DMS153 treated with DMSO at 0.1 percent for 48 hours (cell line): ENCODE data around the gene CCDC28B.

Experiments
- DNase-seq: peaks from one replicate; lab custom pipeline; 2025; ENCODE audit not compliant: unreplicated experiment; lab: John Stamatoyannopoulos, UW

The CCDC28B gene

DNA sequence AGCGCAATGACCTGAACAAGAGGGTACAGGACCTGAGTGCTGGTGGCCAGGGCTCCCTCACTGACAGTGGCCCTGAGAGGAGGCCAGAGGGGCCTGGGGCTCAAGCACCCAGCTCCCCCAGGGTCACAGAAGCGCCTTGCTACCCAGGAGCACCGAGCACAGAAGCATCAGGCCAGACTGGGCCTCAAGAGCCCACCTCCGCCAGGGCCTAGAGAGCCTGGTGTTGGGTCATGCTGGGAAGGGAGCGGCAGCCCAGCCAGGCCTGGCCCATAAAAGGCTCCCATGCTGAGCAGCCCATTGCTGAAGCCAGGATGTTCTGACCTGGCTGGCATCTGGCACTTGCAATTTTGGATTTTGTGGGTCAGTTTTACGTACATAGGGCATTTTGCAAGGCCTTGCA lies 5.4 kb upstream of the CCDC28B start:
- no peak for DNase-seq

DNA sequence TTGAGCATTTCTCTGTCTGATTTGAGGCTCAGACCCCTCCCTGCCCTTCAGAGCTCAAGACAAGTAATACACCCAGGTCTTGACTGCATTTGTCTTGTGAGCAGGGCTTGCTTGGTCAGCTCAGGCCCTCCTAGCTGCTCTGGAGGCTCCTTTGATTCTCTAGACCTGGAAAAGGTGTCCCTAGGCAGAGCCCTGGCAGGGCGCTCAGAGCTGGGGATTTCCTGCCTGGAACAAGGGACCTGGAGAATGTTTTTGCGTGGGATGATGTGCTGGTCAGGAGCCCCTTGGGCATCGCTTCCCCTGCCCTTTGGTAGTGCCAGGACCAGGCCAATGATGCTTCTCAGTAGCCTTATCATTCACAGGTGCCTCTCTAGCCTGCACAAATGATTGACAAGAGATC lies 4.9 kb upstream of the CCDC28B start:
- DNase-seq = no peak

DNA sequence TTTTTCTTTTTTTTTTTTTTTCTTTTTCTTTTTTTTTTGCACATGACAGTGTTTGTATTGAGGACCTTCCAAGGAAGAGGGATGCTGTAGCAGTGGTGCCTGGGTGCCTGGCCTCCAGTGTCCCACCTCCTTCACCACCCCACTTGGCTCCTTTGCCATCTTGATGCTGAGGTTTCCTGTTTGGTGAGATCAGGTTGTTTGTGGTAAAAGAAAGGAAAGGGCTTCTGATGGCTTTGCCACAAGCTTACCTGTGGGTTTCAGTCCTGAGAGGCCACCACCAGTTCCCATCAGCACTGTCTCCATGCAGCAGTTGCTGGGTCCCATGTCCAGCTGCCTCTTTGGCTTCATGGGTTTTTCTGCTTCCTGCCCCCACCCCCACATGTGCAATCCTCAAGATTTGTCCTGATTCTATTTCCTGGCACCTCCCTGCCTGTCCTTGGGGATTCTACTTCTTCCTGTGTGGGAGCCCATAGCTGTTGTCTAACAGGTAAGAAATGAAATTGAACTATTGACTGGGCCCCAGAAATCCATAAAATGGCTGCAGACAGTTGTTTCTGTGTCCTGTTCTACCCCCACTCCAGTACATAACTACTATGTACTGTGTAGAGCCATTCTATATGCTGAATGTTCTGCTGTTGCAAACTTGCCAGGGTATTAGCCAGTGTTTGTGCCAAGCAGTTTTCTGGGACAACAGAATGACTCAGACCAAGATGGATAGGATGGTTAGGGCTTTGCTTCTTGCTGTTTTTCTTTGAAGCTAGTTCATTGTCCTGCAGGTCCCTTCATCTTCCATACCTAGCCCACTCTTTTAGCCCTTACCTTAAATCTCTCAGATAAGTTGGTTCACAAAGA lies 4.2 kb upstream of the CCDC28B start:
- DNase-seq = no peak

DNA sequence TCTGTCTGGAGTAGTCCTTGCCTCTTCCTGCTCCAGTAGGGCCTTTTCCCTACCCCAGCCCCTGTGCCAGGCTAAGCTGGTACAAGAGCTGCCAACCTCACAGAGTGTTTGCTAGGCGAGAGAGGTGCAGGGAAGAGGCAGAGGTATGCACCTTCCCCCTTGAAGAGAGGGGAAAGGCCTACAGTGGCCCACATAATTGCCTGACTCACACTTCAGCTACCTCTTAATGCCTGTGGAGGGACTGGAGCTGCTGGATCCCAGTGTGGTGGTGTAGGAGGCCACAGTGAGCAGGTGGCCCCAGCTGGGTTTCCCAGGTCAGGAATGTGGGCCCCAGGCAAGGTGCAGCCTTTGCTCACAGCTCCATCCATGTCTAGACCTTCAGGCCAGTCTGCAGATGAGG lies 3.3 kb upstream of the CCDC28B start:
- DNase-seq = no peak

DNA sequence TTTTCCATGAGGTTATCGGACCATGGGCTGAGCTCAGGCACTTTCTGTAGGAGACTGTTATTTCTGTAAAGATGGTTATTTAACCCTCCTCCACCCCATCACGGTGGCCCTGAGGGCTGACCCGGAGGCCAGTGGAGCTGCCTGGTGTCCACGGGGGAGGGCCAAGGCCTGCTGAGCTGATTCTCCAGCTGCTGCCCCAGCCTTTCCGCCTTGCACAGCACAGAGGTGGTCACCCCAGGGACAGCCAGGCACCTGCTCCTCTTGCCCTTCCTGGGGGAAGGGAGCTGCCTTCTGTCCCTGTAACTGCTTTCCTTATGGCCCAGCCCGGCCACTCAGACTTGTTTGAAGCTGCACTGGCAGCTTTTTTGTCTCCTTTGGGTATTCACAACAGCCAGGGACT lies 2.6 kb upstream of the CCDC28B start:
- no peak for DNase-seq

DNA sequence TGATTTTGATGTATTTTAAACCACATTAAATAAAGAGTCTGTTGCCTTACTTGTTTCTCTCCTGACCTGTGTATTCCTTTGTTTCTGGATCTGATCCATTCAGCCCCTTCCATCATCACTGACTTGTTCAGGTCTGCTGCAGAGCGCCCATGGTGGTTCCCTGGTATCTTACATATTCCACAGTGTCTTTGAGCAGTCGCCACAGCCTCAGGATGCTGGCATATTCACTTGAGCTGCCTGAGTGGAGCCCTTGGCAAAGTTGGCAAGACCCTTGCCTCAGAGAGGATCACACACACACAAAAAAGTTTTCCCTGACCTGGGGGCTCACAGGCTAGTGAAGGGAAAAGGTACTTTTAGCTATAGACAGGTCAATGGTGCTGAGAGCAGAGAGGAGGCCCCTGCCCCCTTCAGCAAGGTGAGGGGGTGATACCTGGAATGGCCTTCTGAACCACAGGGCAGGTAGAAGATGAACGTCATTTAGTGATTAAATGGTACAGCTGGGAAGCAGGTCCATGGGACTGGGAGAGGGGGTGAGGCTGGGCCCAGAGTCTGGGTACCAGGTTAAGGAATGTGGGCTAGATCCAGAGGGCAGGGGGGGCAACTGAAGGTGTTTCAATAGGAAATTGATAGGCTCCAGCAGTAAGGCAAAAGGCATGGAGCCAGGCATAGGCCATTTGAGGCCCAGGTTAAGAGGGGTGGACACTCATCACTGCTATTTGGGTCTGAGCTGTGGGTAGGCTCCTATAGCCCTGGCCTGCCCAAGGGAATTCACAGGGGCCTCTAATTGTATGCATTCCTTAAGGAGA lies 2.0 kb upstream of the CCDC28B start:
- no peak for DNase-seq

DNA sequence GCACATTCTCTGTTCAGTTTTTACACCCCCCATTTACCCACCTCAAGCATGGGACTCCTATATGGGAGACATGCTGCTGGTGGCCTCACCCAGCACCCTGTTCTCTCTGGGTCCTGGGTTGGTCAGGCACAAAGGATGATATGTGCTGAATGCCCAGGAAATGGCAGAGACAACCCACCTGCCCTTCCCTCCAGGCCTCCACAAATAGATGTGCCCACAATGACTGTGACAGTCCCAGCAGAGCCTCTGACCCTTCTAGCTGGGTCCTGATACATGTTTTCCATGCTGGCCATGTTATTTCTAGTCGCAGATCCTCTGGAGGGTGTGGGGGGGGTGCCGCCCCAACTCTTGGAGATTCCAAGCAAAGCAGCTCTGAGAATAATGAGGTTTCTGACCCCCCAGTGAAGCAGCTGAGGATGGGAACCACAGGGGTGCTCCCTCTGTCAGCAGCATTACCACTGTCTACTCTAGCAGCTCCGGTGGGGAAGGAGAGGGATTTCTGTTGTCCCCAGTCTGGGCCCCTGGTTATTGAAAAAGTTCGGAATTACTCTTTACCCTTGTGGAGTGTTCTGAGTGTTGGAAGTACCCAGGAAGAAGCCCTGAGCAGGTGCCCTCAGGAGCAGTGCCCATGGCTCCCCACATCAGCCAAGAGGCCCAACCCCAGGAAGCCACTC lies 1.2 kb upstream of the CCDC28B start:
- no peak for DNase-seq

DNA sequence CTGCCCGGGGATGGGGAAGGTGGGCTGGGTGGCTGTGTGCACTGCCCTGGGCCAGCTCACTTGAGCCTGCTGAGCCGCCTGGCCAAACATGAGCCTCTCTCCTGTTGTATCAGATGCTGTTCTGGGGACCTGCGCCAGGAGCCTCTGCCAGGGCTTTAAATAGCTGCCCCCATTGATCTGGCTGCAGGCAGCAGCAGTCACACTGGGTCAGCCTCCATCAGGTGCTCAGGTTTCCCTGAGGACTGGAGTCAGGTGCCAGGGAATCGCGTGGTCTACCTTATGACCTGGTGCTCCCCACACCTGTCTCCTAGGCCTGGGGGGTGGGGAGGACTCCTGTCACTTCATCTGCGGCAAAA lies 700 bp upstream of the CCDC28B start:
- DNase-seq = peak; percentile 51

DNA sequence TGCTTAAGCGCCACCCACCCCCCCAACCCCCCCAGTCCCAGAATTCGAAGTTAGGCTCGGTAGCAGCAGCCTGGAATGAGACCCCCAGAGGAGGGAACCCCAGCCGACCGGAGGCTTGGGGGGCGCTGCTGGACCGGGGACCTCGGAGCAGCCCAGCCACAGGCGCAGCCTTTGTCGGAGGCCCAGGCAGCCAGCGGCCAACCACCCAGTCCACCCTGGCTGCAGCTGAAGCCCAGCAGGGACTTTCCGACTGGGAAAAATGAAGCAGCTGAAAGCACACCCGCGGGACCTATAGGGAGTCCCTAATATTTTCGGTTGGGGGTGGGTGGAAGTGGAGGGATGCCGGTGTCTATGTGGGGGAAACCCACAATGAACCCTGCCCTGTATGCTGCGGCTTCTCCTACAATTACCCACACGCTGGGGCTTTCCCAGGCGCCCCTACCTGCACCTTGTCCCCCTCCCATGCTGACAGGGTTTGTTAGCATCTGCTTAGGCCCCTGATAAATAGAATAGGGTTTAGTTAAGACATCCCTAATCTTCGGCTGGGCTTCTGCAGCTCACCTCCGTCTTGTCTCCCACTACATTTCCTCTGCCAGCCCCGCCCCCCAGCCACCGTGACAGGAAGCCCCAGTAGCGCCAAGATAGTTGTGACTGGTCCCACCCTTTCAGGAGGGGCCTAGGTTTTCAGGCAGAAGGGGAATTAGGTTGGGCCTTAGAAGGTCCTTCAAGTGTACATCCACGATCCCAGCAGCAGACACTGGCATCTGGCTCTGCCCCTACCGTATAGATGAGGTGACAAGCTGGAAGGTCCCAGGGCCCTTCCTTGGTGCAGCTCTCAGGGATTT lies 838 bp downstream of the CCDC28B start:
- no peak for DNase-seq

DNA sequence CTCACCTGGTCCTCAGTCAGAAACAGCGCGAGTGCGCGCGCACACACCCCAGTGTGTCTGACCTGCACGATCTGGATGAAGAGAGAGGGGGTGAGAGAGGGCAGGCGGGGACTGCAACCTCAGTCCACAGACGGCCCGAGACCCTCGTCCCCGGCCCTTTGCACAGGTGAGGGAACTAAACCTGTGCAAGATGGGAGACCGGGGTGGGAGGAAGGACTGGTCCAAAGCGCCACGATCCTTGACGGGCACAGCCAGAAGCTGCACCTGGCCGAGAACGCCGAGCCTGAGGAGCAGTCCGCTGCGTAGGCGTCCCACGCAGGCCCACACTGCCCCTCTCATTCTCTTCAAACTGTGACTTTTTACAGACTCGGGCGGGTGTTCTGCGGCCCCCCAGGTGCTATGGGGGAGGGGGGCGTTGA lies 4.6 kb downstream of the CCDC28B start:
- DNase-seq = no peak

DNA sequence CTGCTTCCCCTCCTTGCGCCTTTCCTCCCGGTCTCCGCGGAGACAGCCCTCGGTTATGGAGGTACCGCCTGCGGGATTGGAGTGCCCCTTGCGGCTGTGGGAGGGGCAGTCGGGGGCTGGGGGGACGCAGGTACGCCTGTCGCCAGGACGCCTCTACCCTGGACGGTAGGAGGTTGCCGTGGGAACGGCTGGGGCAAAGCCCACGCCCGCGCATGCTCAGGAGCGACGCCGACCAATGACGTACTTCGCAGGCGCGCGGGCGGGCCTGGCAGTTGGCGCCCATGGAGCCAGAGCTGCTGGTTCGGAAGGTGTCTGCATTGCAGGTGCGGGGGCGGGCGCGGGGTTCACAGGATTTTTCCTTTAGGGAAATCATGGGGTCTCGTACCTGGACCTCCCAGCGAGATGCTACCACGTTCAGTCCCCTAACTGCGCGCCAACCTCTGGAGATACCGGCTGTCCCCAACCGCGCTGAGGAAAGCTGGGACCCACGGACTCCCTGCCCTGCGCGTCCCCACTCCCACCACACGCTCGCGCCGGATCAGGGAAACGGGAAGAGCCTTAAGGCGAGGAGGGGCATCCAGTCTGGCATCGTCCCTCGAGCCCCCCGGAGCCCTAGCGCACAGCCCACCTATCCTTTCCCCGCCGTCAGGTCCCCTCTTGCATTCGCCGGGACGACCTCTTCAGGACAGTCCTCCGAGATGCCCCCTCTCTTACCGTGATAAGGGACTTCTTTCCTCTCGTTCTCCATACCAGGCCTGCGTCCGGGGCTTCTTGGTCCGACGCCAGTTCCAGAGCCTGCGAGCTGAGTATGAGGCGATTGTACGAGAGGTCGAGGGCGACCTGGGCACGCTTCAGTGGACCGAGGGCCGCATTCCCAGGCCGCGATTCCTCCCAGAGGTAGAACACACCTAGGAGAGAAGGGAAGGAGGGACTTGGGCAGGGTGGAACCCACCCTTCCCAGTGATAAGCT lies 5.3 kb downstream of the CCDC28B start, which contains the start of gene IQCC:
TSS of gene IQCC (plus strand) at position 271 of the 970 bp plus-strand sequence. CDS start at position 282, 11 bp downstream.
- DNase-seq = peak; percentile 99

DNA sequence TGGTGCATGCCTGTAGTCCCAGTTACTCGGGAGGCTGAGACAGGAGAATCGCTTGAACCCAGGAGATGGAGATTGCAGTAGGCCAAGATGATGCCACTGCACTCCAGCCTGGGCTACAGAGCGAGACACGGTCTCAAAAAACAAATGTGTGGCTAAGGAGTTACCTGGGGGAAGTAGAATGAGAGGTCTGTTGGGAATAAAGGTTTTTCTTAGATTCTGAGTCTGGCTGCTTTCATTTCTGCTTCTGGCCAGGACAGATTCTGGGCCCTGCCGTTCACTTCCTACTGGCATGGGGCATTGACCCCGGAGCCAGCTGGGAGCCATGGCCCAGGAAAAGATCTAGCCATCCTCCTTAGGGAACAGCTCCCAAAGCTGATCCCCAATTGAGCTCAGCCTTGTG lies 8.1 kb downstream of the CCDC28B start:
- no peak for DNase-seq

DNA sequence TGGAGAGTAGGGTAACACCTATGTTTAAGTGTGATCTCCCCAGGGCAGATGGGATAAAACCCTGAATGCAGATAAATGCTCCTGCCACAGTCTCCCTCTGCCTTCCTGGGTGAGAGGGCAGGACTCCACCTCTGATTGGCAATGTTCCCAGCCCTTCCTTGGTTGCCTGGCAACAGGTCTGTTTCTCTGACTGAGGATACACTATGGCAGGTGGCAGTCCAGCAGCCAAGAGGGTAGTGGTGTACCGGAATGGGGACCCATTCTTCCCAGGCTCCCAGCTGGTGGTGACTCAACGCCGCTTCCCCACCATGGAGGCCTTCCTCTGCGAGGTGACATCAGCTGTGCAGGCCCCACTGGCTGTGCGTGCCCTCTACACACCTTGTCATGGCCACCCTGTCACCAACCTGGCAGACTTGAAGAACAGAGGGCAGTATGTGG lies 8.5 kb downstream of the CCDC28B start, which contains the start of gene DCDC2B:
TSS of gene DCDC2B (plus strand) at position 199 of the 438 bp plus-strand sequence. CDS start at position 204, 5 bp downstream.
- DNase-seq = peak; percentile 100

DNA sequence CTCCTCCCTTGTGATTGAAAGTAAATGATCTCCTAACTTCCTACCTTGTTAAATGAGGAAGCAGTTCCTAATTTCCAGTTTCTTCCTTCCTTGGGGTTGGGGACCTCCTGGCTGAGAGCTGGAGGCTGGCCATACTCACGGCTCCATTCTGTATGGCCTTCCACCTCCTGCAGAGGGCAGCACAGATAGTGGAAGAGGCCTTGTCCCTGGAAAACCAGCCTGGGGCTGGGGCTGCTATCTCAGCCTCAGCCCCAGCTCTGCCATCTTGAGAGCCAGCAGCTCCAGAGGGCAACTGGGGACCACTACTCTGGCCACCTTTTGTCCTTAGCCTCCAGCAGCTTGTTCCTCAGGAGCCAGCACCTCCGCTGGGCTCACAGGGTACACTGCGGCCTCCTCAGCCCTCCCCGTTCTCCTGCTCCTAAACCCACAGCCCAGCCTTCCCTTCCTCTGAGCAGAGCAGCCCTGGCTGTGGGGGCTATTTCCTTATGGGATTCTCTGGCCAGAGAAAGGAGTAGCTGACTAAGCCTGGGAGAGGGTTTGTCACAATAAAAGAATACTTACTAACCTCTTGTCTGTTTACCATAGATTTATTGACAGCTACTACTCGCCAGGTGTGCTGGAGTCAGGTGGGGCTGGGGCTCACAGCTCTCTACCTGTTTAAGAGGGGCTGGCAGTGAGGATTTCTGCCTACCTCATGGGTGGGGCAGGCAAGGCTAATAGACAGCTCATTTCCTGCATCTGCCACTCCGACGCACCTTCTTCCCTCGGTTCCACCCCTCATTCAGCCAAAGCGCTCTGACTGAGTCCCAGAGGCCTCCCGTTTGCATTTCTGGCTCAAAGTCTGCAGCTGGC lies 15.5 kb downstream of the CCDC28B start:
- peak; percentile 98 for DNase-seq

DNA sequence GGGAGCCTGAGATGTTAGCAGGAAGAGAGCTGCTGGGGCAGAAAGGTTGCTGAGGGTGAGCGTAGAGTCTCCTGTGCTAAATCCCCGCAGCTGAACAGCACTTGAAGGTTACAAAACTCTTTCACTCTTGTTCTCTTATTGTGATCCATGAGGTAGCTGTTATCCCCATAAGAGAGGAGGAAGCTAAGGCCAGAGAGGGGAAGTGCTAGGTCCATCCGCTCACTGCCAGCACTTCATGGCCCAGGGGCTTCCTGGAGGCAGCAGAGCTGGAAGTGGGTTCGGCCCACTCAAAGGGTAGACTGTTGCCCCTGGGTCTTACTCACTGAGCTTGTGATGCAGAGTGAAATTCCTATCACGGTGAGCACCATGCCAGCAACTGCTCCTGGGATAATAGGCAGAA lies 16.2 kb downstream of the CCDC28B start:
- DNase-seq = no peak

DNA sequence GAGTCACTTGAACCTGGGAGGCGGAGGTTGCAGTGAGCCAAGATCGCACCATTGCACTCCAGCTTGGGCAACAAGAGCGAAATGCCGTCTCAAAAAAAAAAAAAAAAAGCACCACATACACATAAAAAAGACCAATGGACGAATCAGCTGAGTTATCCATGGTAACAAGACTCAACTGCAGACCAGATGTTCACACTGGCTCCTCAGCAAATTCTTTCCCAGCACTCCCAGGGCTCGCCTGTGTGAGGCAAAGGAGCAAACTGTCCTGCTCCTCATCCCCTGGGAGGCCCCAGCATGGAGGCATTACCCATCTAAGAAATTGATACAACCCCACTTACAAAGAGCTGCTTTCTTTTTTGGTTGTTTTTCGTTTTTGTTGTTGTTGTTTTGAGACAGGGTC lies 18.6 kb downstream of the CCDC28B start:
- DNase-seq = no peak

DNA sequence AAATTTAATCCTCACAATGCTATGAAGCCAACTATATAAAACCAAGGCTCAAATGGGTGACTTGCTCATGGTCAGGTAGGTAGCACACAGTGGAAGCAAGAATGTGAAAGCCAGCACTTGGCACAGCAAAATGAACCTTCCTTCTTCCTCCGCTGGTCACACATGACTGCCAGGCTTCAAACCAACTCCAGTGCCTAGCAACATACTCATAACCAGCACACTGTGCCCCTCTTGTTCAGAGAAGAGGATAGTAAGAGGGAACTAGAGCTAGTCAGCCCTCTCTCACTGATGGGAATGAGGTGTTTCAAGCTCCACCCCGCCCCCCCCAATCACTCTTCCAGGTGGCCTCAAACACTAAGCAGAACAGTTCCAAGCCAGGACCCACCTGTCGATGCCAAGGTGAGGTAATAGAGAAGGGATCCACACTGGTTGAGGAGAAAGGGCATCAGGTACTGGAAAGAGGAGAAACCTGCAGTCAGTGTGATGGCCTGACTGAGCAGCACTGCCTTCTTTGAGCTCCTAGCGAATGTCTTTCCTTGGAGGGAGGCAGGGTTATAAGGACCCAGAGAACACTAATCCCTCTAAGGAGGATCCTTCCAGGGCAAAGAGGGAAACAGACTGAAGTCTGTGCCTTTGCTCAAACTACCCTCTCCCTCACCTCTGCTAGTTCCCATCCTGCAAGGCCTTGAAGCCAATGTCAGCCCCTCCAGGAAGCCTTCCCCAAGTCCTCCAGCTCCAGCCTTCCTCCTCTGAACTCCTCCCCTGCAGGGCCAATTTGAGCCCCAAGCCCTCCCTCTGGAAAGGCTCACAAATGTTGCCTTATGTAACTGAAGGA lies 20.6 kb downstream of the CCDC28B start:
- no peak for DNase-seq

DNA sequence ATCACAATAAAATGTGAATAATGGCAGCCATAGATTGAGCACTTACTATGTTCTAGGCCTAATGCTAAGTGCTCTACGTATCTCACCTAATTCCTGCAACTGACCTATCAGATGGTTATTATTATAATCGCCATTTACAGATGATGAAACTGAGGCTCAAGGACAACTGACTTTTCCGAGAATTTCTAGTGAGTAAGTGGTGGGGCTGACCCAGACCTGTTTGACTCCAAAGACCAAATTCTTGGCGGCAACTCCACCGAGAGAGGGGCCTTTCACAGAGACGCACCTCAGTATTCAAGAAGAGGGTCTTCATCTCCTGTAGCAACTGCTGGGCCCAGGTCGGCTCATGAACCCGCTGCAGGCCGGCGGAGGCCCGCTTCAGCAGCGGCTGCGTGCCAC lies 21.2 kb downstream of the CCDC28B start:
- DNase-seq = no peak
